Tibial artery (tissue), 4 donors: Measurements from ENCODE around the gene MRPS18C.

Experiments
- DNase-seq, 2 donors: peaks; one replicate each; pipeline ENCODE4 v3.0.0-alpha.2; 2019
- H3K27ac ChIP-seq, 2 donors: fragments of 200-600 bp; sonication (generic) in 1 of 2; 1 replicate in 1 of 2; 2 replicates in 1 of 2; pipeline ENCODE4 v1.5.1; 2018 to 2019; ENCODE audit warnings: mild to moderate bottlenecking in 1 of 2
- H3K27me3 ChIP-seq, 2 donors: fragments of 200-600 bp; sonication (generic) in 1 of 2; one replicate each; pipeline versions ENCODE4 v1.5.1 to v1.6.0; 2016 to 2019
- H3K36me3 ChIP-seq, 3 donors: fragments of 200-600 bp; sonication (generic) in 2 of 3; one replicate each; pipeline ENCODE4 v1.5.1; 2016 to 2019; ENCODE audit warnings: mild to moderate bottlenecking in 2 of 3
- H3K4me1 ChIP-seq, 4 donors: fragments of 200-600 bp; sonication (generic) in 2 of 4; 1 replicate in 3 of 4; 2 replicates in 1 of 4; pipeline ENCODE4 v1.5.1; 2016 to 2019
- H3K4me3 ChIP-seq, 2 donors: fragments of 200-600 bp; sonication (generic) in 1 of 2; 1 replicate in 1 of 2; 2 replicates in 1 of 2; pipeline ENCODE4 v1.5.1; 2018 to 2019; ENCODE audit warnings: mild to moderate bottlenecking in 2 of 2
- H3K9me3 ChIP-seq, 3 donors: fragments of 200-600 bp; sonication (generic) in 1 of 3; one replicate each; pipeline ENCODE4 v1.5.1; 2016 to 2019
- CTCF ChIP-seq, 2 experiments: fragments of 200-600 bp in 1 of 2; fragments of 450-650 bp in 1 of 2; IDR thresholded peaks; one replicate each; pipeline ENCODE4 v1.5.1; 2017 to 2019; ENCODE audit warnings: antibody characterized with exemption in 2 of 2, mild to moderate bottlenecking in 1 of 2, moderate library complexity in 1 of 2
- intact Hi-C: fragments of 100-400 bp; cut with DNase I; formaldehyde crosslinking; loops from one replicate; pipeline ENCODE4 v1.15.0; 2023; ENCODE audit warnings: low total_unique reads

MRPS18C gene

GRCh38 chr4:83510442-83510841, 54.6 kb downstream of the MRPS18C start:
- no peaks in the 10 kb centered on the region for H3K4me1 ChIP-seq
- no peak for DNase-seq
- no peak for TF ChIP-seq CTCF (IDR thresholded peaks at IDR 0.05)
- intact Hi-C loops: loop anchor here (10.0 kb wide), 1 partner anchor 124 kb away; no protein-coding TSS in a partner anchor
- no peak overlapping the region for H3K4me3 ChIP-seq
- H3K27ac ChIP-seq: no peak overlapping the region
- H3K27me3 ChIP-seq: no peaks in the 10 kb centered on the region
- H3K9me3 ChIP-seq: no peaks in the 10 kb centered on the region
- H3K36me3 ChIP-seq: no peaks in the 10 kb centered on the region
